ENCODE measurements around the gene NEK6.

NEK6 gene

DNA sequence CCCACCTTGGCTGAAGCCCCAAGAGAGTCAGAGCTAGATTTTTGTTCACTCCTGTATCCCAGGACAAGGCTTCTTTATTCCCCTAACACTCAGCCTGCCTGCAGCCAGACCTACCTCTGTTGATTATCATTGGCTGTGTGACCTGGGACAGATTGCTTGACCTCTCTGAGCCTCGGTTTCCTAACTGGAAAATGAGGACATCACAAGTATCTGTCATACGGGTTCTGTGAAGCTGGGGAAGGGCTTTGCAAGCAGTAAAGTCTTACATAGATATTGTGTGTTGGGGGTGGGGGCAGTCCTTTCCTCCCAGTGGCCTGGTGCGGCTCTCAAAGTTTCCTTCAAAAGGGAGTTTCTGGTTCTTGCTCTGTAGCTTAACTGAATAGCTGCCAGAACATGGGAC, 2.5 kb upstream of the NEK6 start:
- no peak overlapping the region for H3K4me3 ChIP-seq (ENCODE audit: low read depth, low read length)
- no peak for DNase-seq (ENCODE audit: low read depth)
- TF ChIP-seq, protein P1, sequence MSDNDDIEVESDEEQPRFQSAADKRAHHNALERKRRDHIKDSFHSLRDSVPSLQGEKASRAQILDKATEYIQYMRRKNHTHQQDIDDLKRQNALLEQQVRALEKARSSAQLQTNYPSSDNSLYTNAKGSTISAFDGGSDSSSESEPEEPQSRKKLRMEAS (IDR thresholded peaks at IDR 0.05; ENCODE audit: low read depth, low read length), result no peak
- no peak for TF ChIP-seq MYC (IDR thresholded peaks at IDR 0.05; ENCODE audit: low read depth, low read length)
- TF ChIP-seq POLR2A (IDR thresholded peaks at IDR 0.05; ENCODE audit: extremely low read depth, insufficient read length), result no peak
- TF ChIP-seq, protein P2, sequence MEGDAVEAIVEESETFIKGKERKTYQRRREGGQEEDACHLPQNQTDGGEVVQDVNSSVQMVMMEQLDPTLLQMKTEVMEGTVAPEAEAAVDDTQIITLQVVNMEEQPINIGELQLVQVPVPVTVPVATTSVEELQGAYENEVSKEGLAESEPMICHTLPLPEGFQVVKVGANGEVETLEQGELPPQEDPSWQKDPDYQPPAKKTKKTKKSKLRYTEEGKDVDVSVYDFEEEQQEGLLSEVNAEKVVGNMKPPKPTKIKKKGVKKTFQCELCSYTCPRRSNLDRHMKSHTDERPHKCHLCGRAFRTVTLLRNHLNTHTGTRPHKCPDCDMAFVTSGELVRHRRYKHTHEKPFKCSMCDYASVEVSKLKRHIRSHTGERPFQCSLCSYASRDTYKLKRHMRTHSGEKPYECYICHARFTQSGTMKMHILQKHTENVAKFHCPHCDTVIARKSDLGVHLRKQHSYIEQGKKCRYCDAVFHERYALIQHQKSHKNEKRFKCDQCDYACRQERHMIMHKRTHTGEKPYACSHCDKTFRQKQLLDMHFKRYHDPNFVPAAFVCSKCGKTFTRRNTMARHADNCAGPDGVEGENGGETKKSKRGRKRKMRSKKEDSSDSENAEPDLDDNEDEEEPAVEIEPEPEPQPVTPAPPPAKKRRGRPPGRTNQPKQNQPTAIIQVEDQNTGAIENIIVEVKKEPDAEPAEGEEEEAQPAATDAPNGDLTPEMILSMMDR (IDR thresholded peaks at IDR 0.05; ENCODE audit: low read depth, low read length), result no peak

GRCh38 chr9:124256517-124257069, 1.2 kb upstream of the NEK6 start:
- no peak overlapping the region for H3K4me3 ChIP-seq (ENCODE audit: low read depth, low read length)
- no peak for DNase-seq (ENCODE audit: low read depth)
- TF ChIP-seq, protein P1 (IDR thresholded peaks at IDR 0.05; ENCODE audit: low read depth, low read length), result no peak
- TF ChIP-seq, protein P2 (IDR thresholded peaks at IDR 0.05; ENCODE audit: low read depth, low read length), result no peak
- TF ChIP-seq POLR2A (IDR thresholded peaks at IDR 0.05; ENCODE audit: extremely low read depth, insufficient read length) (no peak), MYC (IDR thresholded peaks at IDR 0.05; ENCODE audit: low read depth, low read length) (no peak)

DNA sequence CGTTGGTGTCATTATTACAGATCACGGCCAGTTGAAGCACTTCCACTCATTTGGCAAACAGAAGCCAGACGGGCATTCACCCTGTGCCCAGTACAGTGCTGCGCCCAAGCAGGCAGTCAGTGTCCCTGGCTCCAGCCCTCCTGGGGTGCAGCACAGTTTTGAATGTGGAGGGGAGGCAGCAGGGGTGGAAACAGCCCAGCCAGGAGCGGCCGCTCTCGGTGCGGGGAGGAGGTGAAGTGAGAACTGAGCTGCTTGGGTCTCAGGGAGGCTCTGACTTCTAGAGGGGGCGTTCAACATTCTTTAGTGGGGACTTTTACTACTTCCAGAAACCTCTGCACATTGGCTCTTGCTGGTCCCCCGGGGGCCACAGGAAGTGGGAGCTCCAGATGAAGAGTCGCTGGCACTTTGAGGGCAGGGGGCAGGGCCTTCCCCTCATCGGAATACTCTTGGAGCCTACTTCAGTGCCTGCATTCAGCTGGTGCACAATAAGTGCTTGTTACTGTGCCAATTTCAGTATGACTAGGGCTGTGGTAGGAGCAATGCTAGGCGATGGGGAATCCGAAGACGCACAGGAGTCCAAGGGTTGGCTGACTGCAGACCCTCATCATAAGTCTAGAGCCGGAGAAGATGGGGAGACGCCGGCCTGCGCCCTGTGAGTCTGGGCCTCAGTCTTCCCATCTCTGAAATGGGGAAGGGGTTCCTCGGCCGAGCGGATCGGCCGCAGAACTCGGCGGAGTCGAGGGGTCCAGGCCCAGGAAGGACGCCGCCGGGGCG, 492 bp upstream of the NEK6 start:
- peak overlapping the region; percentile 32 for H3K4me3 ChIP-seq (ENCODE audit: low read depth, low read length)
- peak; percentile 41 for DNase-seq (ENCODE audit: low read depth)
- TF ChIP-seq POLR2A (IDR thresholded peaks at IDR 0.05; ENCODE audit: extremely low read depth, insufficient read length), result no peak
- TF ChIP-seq MYC (IDR thresholded peaks at IDR 0.05; ENCODE audit: low read depth, low read length), result no peak
- TF ChIP-seq, protein P1 (IDR thresholded peaks at IDR 0.05; ENCODE audit: low read depth, low read length), result no peak
- TF ChIP-seq, protein P2 (IDR thresholded peaks at IDR 0.05; ENCODE audit: low read depth, low read length), result no peak

DNA sequence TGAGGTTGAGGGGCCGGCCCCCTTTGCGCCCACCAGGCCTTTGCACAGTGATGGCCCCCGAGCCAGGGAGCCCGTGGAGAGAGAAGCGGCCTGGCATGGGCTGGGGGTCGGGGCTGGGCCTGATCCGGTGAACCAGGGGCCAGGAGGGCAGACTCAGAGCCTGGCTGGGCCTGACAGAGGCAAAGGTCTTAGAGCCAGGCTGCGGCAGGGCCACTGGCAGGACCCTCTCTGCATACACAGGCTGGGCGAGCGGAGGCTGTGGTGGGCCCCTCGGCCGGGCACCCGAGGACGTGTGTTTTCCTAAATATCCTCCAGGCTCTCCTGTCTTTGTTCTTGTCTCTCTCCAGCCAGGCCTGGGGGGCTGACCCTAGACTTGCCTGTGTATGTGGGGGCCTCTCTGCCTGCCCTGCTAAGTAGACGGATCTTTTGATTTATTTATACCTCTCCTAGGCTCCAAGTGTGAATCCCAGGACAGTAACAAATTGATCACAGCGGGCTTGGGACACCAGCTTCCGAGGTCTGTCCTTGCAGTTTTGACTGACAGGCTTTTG, 933 bp downstream of the NEK6 start:
- no peak for TF ChIP-seq MYC (IDR thresholded peaks at IDR 0.05; ENCODE audit: low read depth, low read length)
- TF ChIP-seq POLR2A (IDR thresholded peaks at IDR 0.05; ENCODE audit: extremely low read depth, insufficient read length), result no peak
- TF ChIP-seq, protein P2 (IDR thresholded peaks at IDR 0.05; ENCODE audit: low read depth, low read length), result no peak
- TF ChIP-seq, protein P1 (IDR thresholded peaks at IDR 0.05; ENCODE audit: low read depth, low read length), result no peak
- DNase-seq (ENCODE audit: low read depth), result peak; percentile 58
- H3K4me3 ChIP-seq (ENCODE audit: low read depth, low read length), result peak overlapping the region; percentile 88

DNA sequence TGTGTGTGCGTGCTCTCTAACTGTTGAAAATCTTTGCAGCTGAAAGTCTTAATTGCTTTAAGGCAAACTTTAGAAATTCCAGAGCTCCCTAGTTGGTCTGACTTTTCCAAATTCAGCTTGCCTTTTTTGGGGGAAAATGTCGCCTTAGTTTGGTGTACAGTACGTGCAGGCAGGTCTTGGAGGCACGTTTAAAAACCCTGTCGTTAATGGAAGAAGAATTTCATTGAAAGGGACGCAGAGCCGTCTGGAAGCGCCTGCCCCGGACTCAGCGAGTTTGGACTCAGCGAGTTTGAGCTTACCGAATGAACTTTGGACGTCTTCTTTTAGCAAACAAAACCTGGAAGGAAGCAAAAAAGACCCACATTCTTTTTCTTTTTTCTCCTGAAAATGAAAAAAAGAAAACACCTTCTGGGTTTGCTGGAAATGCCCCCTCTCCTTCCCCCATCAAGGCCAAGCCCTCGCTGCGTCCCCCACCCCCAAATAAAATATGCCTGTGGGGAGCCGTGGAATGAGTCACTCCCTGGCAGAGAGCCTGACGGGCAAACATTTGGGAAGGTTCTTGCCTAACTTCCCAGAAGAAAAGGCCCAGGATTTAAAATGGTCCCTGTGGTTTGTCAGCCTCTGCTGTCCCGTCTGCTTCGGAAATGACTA, 1.5 kb downstream of the NEK6 start:
- TF ChIP-seq, protein P2 (IDR thresholded peaks at IDR 0.05; ENCODE audit: low read depth, low read length), result no peak
- TF ChIP-seq, protein P1 (IDR thresholded peaks at IDR 0.05; ENCODE audit: low read depth, low read length), result no peak
- TF ChIP-seq POLR2A (IDR thresholded peaks at IDR 0.05; ENCODE audit: extremely low read depth, insufficient read length) (no peak), MYC (IDR thresholded peaks at IDR 0.05; ENCODE audit: low read depth, low read length) (no peak)
- peak overlapping the region; percentile 88 for H3K4me3 ChIP-seq (ENCODE audit: low read depth, low read length)
- peak; percentile 59 for DNase-seq (ENCODE audit: low read depth)

Data from NB4 (cell line).